ENCODE results near the gene GZMM. TPM values are rescaled to one million over a fixed set of nuclear protein-coding genes. Genes with fewer than 3 reads are reported as not detected.

The GZMM gene
- polyA plus RNA-seq (2011; rRNA removed), result not detected in 2 replicates
- polyA minus RNA-seq (2011; rRNA and poly(A)+ RNA removed), result not detected in 2 replicates

DNA sequence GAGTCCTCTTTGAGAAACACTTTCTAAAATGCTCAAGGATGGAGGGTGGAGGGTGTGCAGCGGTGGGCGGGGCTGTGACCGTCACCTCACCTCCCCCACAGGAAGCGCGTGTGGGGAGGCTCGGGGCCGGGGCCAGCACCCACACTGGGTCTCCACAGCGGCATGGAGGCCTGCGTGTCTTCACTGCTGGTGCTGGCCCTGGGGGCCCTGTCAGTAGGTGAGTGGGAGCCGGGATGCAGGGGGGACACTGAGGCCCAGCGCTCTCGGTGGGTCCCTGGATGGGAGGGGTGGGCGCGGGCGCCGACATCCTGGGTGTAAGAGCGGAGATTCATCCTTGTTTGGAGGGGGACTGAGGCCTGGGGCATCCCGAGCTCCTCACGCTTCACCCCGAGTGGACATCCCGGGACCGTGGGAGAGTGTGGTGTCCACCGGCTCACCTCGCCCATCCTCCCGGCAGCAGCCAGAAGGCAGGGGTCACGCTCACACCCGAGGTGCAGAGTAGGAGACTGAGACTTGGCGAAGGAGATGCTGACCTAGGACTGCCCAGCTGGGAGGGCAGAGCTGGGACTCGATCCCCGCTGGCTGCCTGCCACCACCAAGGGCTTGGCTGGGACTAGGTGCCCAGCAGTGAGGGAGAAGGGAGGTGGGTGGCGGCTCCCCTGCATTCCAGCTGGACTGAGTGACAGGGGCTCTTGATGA is at the start of gene GZMM:
Gene GZMM, plus strand, starts transcription at position 144 of the 699 bp plus-strand sequence. Its CDS starts 19 bp downstream, at position 163.
- ChIA-PET POLR2A (no interaction called here), CTCF (no interaction called here)
- Histone ChIP-seq H3K4me3 (ENCODE audit: low read depth, low read length) (no peak within 1 kb of the TSS), H3K27ac (ENCODE audit: low read depth, low read length) (no peak within 1 kb of the TSS), H3K27me3 (ENCODE audit: control insufficient read depth, insufficient read depth, low read length) (no peaks in the 10 kb centered on the region), H3K9me3 (ENCODE audit: control insufficient read depth, insufficient read depth, low read length) (peaks cover 7% of the 10 kb centered on the region; the same call in 1 of the 2 replicates)
- DNase-seq (ENCODE audit: low read depth, low spot score), result no peak
- no peak for TF ChIP-seq CTCF (IDR thresholded peaks at IDR 0.05; ENCODE audit: low read depth, low read length)

GRCh38 chr19:494171-495080 is 49.4 kb upstream of the GZMM start:
- no peak for TF ChIP-seq CTCF (IDR thresholded peaks at IDR 0.05; ENCODE audit: low read depth, low read length)
- POLR2A ChIA-PET, result no interaction called here
- CTCF ChIA-PET, result interaction anchor here (2.5 kb wide), 1 partner anchor 12 kb away, joined by 16 read pairs; no protein-coding TSS in a partner anchor
- Histone ChIP-seq H3K9me3 (ENCODE audit: control insufficient read depth, insufficient read depth, low read length) (peaks cover 18% of the 10 kb centered on the region; the same call in 1 of the 2 replicates), H3K4me3 (ENCODE audit: low read depth, low read length) (no peak overlapping the region), H3K27me3 (ENCODE audit: control insufficient read depth, insufficient read depth, low read length) (peaks cover 21% of the 10 kb centered on the region), H3K27ac (ENCODE audit: low read depth, low read length) (no peak overlapping the region)
- no peak for DNase-seq (ENCODE audit: low read depth, low spot score)

DNA sequence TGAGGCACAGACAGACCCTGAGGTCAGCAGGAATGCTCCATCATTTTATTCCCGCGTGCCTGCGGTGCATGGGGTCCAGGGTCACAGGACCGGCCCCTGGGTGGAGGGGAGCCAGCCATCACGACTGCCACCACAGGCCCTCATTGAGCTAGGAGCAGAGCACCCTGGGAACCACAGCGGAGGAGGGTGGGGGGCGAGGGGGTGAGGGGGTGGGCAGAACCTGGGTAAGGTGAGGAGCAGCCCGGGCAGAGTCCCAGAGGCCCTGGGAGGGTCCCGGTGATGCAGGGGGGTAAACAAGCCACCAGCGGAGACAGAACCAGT is 48.8 kb upstream of the GZMM start:
- no peak for DNase-seq (ENCODE audit: low read depth, low spot score)
- POLR2A ChIA-PET, result no interaction called here
- TF ChIP-seq CTCF (IDR thresholded peaks at IDR 0.05; ENCODE audit: low read depth, low read length), result no peak
- H3K4me3 ChIP-seq (ENCODE audit: low read depth, low read length), result no peak overlapping the region
- H3K9me3 ChIP-seq (ENCODE audit: control insufficient read depth, insufficient read depth, low read length), result peaks cover 18% of the 10 kb centered on the region; the same call in 1 of the 2 replicates
- CTCF ChIA-PET, result interaction anchor here (1.3 to 2.5 kb wide), 2 partner anchors 10 to 11 kb away, joined by 4 to 16 read pairs; no protein-coding TSS in a partner anchor
- H3K27ac ChIP-seq (ENCODE audit: low read depth, low read length), result no peak overlapping the region
- H3K27me3 ChIP-seq (ENCODE audit: control insufficient read depth, insufficient read depth, low read length), result peaks cover 22% of the 10 kb centered on the region

GRCh38 chr19:495402-496111 is 48.3 kb upstream of the GZMM start:
- H3K4me3 ChIP-seq (ENCODE audit: low read depth, low read length), result no peak overlapping the region
- CTCF ChIA-PET, result interaction anchor here (1.3 to 2.5 kb wide), 2 partner anchors 9 to 11 kb away, joined by 4 to 16 read pairs; no protein-coding TSS in a partner anchor
- peaks cover 18% of the 10 kb centered on the region; the same call in 1 of the 2 replicates for H3K9me3 ChIP-seq (ENCODE audit: control insufficient read depth, insufficient read depth, low read length)
- POLR2A ChIA-PET, result no interaction called here
- no peak overlapping the region for H3K27ac ChIP-seq (ENCODE audit: low read depth, low read length)
- H3K27me3 ChIP-seq (ENCODE audit: control insufficient read depth, insufficient read depth, low read length), result peaks cover 22% of the 10 kb centered on the region
- peak; percentile 68 for TF ChIP-seq CTCF (IDR thresholded peaks at IDR 0.05; ENCODE audit: low read depth, low read length)
- no peak for DNase-seq (ENCODE audit: low read depth, low spot score)

Measured in AG04450 (cell line).